ENCODE measurements around the gene UBQLN4.

The UBQLN4 gene

DNA sequence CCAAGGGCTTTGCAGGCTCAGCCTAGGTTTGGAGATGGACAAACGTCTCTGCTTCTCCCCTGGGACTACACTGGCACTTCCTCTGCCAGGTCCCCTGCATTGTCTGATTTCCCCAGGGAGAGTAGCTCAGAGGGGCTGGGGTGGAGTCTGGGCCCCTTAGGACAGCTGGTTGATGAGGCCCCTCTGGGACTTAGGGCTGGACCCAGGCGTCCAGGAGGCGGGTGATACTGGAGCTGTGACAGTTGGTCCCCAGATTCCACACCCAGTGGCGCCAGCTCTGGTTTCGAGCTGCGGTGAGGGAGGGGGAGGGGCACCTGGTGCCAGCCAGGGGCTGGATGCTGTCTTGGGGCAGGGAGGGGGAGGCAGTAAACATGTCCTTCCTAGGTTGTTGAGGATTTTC lies 36.1 kb upstream of the UBQLN4 start:
- no peak overlapping the region for H3K4me3 ChIP-seq (ENCODE audit: low read depth, low read length)
- TF ChIP-seq CTCF (IDR thresholded peaks at IDR 0.05; ENCODE audit: low read depth, low read length, missing control alignments), result no peak
- DNase-seq (ENCODE audit: low read depth), result no peak

- no peak for DNase-seq (ENCODE audit: low read depth)
Observed at GRCh38 chr1:156086256-156086662, 32.7 kb upstream of the UBQLN4 start.

GRCh38 chr1:156083800-156084790 lies 30.5 kb upstream of the UBQLN4 start:
- no peak for DNase-seq (ENCODE audit: low read depth)
- no peak overlapping the region for H3K4me3 ChIP-seq (ENCODE audit: low read depth, low read length)
- no peak for TF ChIP-seq CTCF (IDR thresholded peaks at IDR 0.05; ENCODE audit: low read depth, low read length, missing control alignments)

More at GRCh38 chr1:156086256-156086662, 32.7 kb upstream of the UBQLN4 start:
- H3K4me3 ChIP-seq (ENCODE audit: low read depth, low read length), result no peak overlapping the region
- TF ChIP-seq CTCF (IDR thresholded peaks at IDR 0.05; ENCODE audit: low read depth, low read length, missing control alignments), result no peak

DNA sequence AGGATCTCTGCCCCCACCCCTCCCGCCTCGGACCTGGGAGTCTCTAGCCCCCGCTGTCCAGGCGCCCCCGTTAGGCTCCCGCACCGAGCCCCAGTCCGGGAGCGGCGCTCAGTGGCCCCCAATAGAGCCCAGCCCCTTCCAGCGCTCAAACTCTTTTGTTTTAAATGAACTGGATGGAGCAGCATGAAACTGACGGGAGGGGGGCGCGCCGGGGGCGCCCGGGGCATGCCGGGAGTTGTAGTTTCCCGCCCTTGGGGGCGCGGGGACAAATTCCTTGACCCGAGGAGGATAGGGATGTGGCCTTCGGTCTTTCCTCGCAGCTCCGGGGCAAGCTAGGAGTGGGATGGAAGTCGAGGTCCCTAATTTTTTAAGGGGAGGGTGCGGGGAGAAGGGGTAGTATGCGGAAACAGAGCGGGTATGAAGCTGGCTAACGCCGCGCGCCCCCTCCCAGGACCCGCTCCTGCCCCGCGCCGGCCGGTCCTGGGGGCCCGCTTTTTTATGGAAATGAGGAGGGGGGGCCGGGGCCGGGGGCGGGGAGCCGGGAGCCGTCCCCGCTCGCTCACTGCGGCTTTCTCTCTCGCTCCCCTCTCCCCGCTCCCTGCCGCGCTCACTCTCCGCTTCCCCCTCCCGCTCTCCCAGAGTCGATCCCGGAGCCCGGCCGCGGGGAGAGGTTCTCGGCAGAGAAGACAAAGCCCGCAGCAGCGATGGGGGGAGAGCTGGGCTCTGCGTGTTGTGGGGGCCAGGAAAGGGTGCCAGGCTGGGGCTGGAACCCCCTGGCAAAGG lies 28.9 kb upstream of the UBQLN4 start, which contains the start of gene MEX3A:
TSS of gene MEX3A (minus strand) at position 157 of the 783 bp plus-strand sequence. CDS start 467 bp downstream, outside the sequence.
- no peak for DNase-seq (ENCODE audit: low read depth)
- no peak for TF ChIP-seq CTCF (IDR thresholded peaks at IDR 0.05; ENCODE audit: low read depth, low read length, missing control alignments)
- peak within 1 kb of the TSS; percentile 63 for H3K4me3 ChIP-seq (ENCODE audit: low read depth, low read length)

- H3K4me3 ChIP-seq (ENCODE audit: low read depth, low read length), result peak overlapping the region; percentile 63
- TF ChIP-seq CTCF (IDR thresholded peaks at IDR 0.05; ENCODE audit: low read depth, low read length, missing control alignments), result no peak
- no peak for DNase-seq (ENCODE audit: low read depth)
Observed at GRCh38 chr1:156081917-156082308, 28.3 kb upstream of the UBQLN4 start.

DNA sequence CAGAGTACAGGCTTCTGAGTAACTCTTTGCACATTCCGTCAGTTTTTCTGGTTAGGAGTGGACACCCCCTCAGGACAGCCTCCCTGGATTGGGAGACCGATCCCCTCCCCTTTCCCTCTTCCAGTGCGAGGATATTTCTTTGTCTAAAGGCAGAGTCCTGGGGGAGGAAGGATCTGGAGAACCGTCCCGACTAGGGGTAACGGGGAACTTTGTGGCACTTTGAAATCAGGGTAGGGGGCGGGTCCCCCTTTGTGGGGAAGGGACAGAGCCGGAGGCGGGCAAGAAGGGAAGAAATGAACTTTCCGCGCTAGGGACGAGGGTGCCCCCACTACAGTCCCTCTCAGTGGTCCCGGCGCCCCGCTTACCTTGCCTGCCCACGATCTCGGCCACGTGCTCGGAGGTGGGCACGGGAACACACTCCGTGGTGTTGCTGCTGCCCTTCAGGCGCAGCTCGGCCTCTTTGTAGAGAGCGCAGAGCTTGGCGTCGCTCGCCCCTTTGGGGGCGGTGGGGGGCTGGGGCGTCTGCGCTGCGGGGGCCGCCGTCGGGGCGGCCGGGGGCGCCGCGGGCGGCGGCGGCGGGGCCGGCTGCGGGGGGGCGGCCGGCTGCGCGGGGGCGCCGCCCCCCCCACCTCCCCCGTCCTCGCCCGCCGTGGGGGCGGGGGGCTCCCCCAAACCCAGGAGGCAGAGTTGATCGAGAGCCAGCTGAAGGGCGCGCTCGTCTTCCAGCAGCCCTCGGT lies 27.8 kb upstream of the UBQLN4 start:
- no peak for TF ChIP-seq CTCF (IDR thresholded peaks at IDR 0.05; ENCODE audit: low read depth, low read length, missing control alignments)
- DNase-seq (ENCODE audit: low read depth), result no peak
- no peak overlapping the region; the same call in 1 of the 2 replicates for H3K4me3 ChIP-seq (ENCODE audit: low read depth, low read length)

Data from GM12864 (cell line).